ENCODE measurements around the gene GRIK3.

GRIK3 gene

DNA sequence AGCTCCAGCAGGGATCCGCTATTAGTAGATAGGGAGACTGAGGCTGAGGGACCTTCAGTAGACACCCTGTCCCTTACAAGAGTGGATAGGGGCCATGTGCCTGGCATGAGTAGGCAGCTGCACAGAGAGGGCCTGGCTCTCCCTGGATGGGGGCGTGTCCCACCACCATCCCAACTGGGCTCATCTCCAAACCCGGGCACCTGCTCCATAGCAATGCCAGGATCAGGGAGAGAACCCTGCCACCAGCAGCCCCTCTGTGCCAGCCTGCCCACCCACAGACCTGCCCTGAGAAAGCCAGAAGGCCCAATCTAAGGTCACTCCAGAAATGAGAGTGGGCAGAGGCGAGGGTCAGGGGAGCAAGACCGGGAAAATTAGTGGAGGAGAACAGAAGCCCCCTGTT is 121.3 kb downstream of the GRIK3 start:
- no peak for DNase-seq (ENCODE audit: low read depth in 1 of 2, low spot score in 1 of 2)
- Histone ChIP-seq H3K4me3 (replicated peaks; ENCODE audit: insufficient read depth, low read length) (no peak overlapping the region), H3K27me3 (ENCODE audit: insufficient read depth, poor library complexity, severe bottlenecking) (no peaks in the 10 kb centered on the region), H3K27ac (replicated peaks) (no peak overlapping the region)
- no peak for TF ChIP-seq POLR2AphosphoS5 (IDR thresholded peaks at IDR 0.05; ENCODE audit: low read depth)
- no peak for TF ChIP-seq SPI1 (IDR thresholded peaks at IDR 0.05; ENCODE audit: borderline replicate concordance, low read depth)
- TF ChIP-seq, protein P1, sequence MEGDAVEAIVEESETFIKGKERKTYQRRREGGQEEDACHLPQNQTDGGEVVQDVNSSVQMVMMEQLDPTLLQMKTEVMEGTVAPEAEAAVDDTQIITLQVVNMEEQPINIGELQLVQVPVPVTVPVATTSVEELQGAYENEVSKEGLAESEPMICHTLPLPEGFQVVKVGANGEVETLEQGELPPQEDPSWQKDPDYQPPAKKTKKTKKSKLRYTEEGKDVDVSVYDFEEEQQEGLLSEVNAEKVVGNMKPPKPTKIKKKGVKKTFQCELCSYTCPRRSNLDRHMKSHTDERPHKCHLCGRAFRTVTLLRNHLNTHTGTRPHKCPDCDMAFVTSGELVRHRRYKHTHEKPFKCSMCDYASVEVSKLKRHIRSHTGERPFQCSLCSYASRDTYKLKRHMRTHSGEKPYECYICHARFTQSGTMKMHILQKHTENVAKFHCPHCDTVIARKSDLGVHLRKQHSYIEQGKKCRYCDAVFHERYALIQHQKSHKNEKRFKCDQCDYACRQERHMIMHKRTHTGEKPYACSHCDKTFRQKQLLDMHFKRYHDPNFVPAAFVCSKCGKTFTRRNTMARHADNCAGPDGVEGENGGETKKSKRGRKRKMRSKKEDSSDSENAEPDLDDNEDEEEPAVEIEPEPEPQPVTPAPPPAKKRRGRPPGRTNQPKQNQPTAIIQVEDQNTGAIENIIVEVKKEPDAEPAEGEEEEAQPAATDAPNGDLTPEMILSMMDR (IDR thresholded peaks at IDR 0.05; ENCODE audit: insufficient read depth, low read length), result no peak
- TF ChIP-seq GABPA (IDR thresholded peaks at IDR 0.05; ENCODE audit: low read depth), result no peak

GRCh38 chr1:36912365-36912865 is 121.9 kb downstream of the GRIK3 start:
- TF ChIP-seq, protein P1 (IDR thresholded peaks at IDR 0.05; ENCODE audit: insufficient read depth, low read length), result no peak
- TF ChIP-seq POLR2AphosphoS5 (IDR thresholded peaks at IDR 0.05; ENCODE audit: low read depth), result no peak
- no peak overlapping the region for H3K27ac ChIP-seq (replicated peaks)
- no peaks in the 10 kb centered on the region for H3K27me3 ChIP-seq (ENCODE audit: insufficient read depth, poor library complexity, severe bottlenecking)
- no peak for DNase-seq (ENCODE audit: low read depth in 1 of 2, low spot score in 1 of 2)
- H3K4me3 ChIP-seq (replicated peaks; ENCODE audit: insufficient read depth, low read length), result no peak overlapping the region

DNA sequence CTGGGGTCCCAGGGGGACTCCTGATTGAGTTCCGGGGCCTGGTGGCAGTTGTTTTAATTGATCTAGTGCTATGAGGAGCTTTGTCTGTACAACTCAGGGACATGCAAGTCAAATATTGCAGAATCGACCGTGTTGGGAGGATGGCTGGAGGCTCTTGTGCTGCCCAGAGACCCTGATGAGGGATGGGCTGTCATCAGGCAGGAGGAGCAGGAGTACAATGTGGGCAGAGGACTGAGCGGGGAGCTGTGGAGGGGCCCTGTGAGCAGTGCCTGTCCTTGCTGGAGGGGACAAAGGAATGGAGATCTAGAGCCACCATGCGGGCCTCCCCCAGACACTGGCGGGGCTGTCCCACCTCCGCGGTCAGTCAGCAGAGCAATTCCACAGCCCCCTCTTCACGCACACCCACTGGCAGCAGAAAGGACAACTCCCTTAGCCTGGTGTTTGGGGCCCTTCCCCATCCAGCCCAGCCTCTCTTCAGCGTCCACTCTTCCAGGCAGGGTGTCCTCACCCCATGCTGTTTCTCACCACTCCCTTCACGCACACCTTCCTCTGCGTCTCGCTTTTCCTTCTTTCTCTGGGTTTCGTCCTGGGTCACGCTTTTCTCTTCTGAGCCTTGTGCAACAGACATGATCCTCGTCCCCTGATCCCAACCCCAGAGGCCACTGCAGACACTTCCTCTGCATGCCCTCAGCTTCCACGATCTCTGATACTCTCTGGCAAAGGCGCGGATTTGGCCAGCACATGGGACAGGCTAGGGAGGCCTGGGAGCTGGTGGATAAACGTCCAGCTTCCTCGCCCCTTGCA is 122.6 kb downstream of the GRIK3 start:
- no peak for DNase-seq (ENCODE audit: low read depth in 1 of 2, low spot score in 1 of 2)
- TF ChIP-seq, protein P2, sequence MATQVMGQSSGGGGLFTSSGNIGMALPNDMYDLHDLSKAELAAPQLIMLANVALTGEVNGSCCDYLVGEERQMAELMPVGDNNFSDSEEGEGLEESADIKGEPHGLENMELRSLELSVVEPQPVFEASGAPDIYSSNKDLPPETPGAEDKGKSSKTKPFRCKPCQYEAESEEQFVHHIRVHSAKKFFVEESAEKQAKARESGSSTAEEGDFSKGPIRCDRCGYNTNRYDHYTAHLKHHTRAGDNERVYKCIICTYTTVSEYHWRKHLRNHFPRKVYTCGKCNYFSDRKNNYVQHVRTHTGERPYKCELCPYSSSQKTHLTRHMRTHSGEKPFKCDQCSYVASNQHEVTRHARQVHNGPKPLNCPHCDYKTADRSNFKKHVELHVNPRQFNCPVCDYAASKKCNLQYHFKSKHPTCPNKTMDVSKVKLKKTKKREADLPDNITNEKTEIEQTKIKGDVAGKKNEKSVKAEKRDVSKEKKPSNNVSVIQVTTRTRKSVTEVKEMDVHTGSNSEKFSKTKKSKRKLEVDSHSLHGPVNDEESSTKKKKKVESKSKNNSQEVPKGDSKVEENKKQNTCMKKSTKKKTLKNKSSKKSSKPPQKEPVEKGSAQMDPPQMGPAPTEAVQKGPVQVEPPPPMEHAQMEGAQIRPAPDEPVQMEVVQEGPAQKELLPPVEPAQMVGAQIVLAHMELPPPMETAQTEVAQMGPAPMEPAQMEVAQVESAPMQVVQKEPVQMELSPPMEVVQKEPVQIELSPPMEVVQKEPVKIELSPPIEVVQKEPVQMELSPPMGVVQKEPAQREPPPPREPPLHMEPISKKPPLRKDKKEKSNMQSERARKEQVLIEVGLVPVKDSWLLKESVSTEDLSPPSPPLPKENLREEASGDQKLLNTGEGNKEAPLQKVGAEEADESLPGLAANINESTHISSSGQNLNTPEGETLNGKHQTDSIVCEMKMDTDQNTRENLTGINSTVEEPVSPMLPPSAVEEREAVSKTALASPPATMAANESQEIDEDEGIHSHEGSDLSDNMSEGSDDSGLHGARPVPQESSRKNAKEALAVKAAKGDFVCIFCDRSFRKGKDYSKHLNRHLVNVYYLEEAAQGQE (IDR thresholded peaks at IDR 0.05; ENCODE audit: insufficient replicate concordance, low read depth), result no peak
- TF ChIP-seq, protein P1 (IDR thresholded peaks at IDR 0.05; ENCODE audit: insufficient read depth, low read length), result no peak
- no peak for TF ChIP-seq GABPA (IDR thresholded peaks at IDR 0.05; ENCODE audit: low read depth)
- no peak for TF ChIP-seq POLR2AphosphoS5 (IDR thresholded peaks at IDR 0.05; ENCODE audit: low read depth)
- no peak for TF ChIP-seq SPI1 (IDR thresholded peaks at IDR 0.05; ENCODE audit: borderline replicate concordance, low read depth)
- H3K27me3 ChIP-seq (ENCODE audit: insufficient read depth, poor library complexity, severe bottlenecking), result no peaks in the 10 kb centered on the region
- no peak overlapping the region for H3K27ac ChIP-seq (replicated peaks)
- no peak overlapping the region for H3K4me3 ChIP-seq (replicated peaks; ENCODE audit: insufficient read depth, low read length)

GRCh38 chr1:36910886-36911540 is 123.3 kb downstream of the GRIK3 start:
- no peak overlapping the region for H3K4me3 ChIP-seq (replicated peaks; ENCODE audit: insufficient read depth, low read length)
- H3K27ac ChIP-seq (replicated peaks), result no peak overlapping the region
- DNase-seq (ENCODE audit: low read depth in 1 of 2, low spot score in 1 of 2), result no peak
- TF ChIP-seq, protein P2 (IDR thresholded peaks at IDR 0.05; ENCODE audit: insufficient replicate concordance, low read depth), result no peak
- TF ChIP-seq GABPA (IDR thresholded peaks at IDR 0.05; ENCODE audit: low read depth) (no peak), POLR2AphosphoS5 (IDR thresholded peaks at IDR 0.05; ENCODE audit: low read depth) (no peak), SPI1 (IDR thresholded peaks at IDR 0.05; ENCODE audit: borderline replicate concordance, low read depth) (no peak)
- TF ChIP-seq, protein P1 (IDR thresholded peaks at IDR 0.05; ENCODE audit: insufficient read depth, low read length), result no peak
- no peaks in the 10 kb centered on the region for H3K27me3 ChIP-seq (ENCODE audit: insufficient read depth, poor library complexity, severe bottlenecking)
